ENCODE results near the gene KCNA10.

DNA sequence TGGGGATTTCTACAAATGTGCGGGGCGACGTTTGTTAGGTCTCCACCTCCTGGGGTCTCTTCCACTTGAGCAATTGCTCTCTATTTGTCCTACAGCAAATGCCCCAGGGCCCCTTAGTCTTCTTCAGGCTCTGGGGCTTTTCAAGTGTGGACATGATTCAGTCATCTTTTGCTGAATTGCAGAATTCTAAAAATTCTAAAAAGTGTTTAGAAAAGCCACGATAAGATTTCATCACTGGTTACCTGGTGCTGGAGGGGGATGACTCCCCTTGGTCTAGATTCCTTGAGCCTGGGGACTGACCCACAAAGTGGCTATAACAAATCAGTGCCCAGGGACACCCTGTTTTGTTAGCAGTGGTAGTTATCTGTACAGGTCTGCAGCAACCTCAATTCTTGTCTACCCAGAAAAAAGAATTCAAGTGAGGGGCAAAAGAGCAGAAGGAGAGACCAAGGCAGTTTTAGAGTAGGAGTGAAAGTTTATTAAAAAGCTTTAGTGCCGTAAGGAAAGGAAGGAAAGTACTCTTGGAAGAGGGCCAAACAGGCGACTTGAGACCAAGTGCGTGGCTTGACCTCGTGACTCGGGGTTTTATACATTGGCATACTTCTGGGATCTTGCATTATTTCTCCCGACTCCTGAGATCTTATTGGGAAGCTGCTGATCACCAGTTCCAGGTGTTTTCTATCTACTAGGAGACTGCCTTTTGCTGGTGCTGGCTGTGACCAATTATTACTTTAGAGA, 42.8 kb downstream of the KCNA10 start:
- TF ChIP-seq, protein P1, sequence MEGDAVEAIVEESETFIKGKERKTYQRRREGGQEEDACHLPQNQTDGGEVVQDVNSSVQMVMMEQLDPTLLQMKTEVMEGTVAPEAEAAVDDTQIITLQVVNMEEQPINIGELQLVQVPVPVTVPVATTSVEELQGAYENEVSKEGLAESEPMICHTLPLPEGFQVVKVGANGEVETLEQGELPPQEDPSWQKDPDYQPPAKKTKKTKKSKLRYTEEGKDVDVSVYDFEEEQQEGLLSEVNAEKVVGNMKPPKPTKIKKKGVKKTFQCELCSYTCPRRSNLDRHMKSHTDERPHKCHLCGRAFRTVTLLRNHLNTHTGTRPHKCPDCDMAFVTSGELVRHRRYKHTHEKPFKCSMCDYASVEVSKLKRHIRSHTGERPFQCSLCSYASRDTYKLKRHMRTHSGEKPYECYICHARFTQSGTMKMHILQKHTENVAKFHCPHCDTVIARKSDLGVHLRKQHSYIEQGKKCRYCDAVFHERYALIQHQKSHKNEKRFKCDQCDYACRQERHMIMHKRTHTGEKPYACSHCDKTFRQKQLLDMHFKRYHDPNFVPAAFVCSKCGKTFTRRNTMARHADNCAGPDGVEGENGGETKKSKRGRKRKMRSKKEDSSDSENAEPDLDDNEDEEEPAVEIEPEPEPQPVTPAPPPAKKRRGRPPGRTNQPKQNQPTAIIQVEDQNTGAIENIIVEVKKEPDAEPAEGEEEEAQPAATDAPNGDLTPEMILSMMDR (IDR thresholded peaks at IDR 0.05), result no peak
- TF ChIP-seq POLR2AphosphoS5 (IDR thresholded peaks at IDR 0.05), result no peak
- TF ChIP-seq EP300 (IDR thresholded peaks at IDR 0.05; ENCODE audit: low read depth), result no peak

Data from transverse colon (tissue), 4 donors.